Neural cell (in vitro differentiated cells): Measurements from ENCODE around the gene ODF2L.

Experiments used
- EP300 ChIP-seq: fragments of 450-650 bp; conservative IDR thresholded peaks from 2 replicates; pipeline ENCODE4 v1.6.1; 2014; ENCODE audit warnings: antibody characterized with exemption, mild to moderate bottlenecking, moderate library complexity; ENCODE audit not compliant: poor library complexity, severe bottlenecking
- EZH2 ChIP-seq: fragments of 200-600, 300-800 bp; shearing (Covaris generic), sonication (generic); IDR thresholded peaks from 2 replicates; pipeline ENCODE4 v1.6.1; 2014; ENCODE audit warnings: antibody characterized with exemption, low read length, borderline replicate concordance, mild to moderate bottlenecking; ENCODE audit not compliant: insufficient read depth, poor library complexity, severe bottlenecking
- POLR2AphosphoS5 ChIP-seq: IDR thresholded peaks from 2 replicates; pipeline ENCODE4 v1.6.1; 2012
- RAD21 ChIP-seq: fragments of 450-650 bp; conservative IDR thresholded peaks from 2 replicates; pipeline ENCODE4 v1.6.1; 2014; ENCODE audit warnings: antibody characterized with exemption, mild to moderate bottlenecking, moderate library complexity
- TAF1 ChIP-seq: IDR thresholded peaks from 2 replicates; pipeline ENCODE4 v1.6.1; 2012; ENCODE audit warnings: low read depth
- TF ChIP-seq, protein P1 (sequence below): fragments of 450-650 bp; IDR thresholded peaks from 2 replicates; pipeline ENCODE4 v1.5.1; 2014; ENCODE audit warnings: antibody characterized with exemption, mild to moderate bottlenecking, moderate library complexity; ENCODE audit not compliant: poor library complexity, severe bottlenecking

DNA sequence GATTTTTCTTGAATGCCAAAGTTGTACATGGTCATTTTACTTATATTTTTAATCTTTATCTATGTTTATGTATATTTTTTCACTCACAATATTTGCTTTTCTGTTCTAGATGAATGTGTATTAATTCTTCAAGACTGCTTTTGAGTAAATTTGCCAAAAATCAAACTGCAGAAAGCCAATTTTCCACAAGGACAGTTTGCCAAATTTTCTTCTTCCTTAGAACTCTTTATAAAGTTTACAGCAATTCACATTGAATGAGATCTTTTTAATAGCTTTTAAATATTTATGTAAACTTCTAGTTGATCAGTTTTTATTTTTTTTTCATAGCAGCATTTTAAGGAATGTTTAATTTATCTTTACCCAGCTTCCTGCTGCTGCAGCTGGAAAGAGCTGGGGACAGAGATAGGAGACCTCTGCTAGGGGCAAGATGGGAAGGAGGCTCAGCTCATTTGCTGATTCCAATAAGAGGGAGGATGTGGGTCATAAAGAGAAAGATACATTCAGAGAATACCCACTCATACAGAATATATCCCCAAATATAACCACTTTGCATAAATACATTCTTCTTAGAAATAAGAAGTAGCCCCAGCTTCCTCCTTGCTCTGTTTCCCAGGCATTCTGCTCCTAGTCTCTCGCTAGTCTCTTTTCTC is 93.0 kb downstream of the ODF2L start:
- TF ChIP-seq EZH2, result no peak
- TF ChIP-seq, protein P1, sequence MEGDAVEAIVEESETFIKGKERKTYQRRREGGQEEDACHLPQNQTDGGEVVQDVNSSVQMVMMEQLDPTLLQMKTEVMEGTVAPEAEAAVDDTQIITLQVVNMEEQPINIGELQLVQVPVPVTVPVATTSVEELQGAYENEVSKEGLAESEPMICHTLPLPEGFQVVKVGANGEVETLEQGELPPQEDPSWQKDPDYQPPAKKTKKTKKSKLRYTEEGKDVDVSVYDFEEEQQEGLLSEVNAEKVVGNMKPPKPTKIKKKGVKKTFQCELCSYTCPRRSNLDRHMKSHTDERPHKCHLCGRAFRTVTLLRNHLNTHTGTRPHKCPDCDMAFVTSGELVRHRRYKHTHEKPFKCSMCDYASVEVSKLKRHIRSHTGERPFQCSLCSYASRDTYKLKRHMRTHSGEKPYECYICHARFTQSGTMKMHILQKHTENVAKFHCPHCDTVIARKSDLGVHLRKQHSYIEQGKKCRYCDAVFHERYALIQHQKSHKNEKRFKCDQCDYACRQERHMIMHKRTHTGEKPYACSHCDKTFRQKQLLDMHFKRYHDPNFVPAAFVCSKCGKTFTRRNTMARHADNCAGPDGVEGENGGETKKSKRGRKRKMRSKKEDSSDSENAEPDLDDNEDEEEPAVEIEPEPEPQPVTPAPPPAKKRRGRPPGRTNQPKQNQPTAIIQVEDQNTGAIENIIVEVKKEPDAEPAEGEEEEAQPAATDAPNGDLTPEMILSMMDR, result no peak
- TF ChIP-seq RAD21, result no peak
- TF ChIP-seq POLR2AphosphoS5, result no peak
- no peak for TF ChIP-seq EP300
- TF ChIP-seq TAF1, result no peak
